IMR-90 (cell line): ENCODE results near the gene METTL24. TPM values are rescaled to one million over a fixed set of nuclear protein-coding genes. Genes with fewer than 3 reads are reported as not detected.

ENCODE experiments used
- ATAC-seq: fragments of 200-7000 bp; cut with Tn5 transposase; 2 replicates; pipeline ENCODE4 v1.9.1; 2020; ENCODE audit warnings: low read depth, mild to moderate bottlenecking, moderate library complexity
- BruUV-seq: library from RNA; stranded (reverse); fragments of 400-500 nt; replicated peaks from 2 replicates; lab custom pipeline; 2021; lab: Mats Ljungman, UMichigan
- CTCF ChIA-PET: fragments of 300-600 bp; formaldehyde crosslinking; extraction: SDS; loops from one replicate; lab custom pipeline; 2021; ENCODE audit warnings: antibody characterized with exemption; lab: Yijun Ruan, JAX
- POLR2A ChIA-PET: fragments of 300-600 bp; sonication (Branson Sonifier 250); formaldehyde crosslinking; loops from one replicate; lab custom pipeline; 2022; ENCODE audit warnings: antibody characterized with exemption; ENCODE audit not compliant: unreplicated experiment; lab: Charles Lee
- DNase-seq: peaks from one replicate; pipeline ENCODE4 v3.0.0; 2013
- H2AFZ ChIP-seq: replicated peaks from 2 replicates; pipeline ENCODE3; 2013; ENCODE audit warnings: low read length, mild to moderate bottlenecking; ENCODE audit not compliant: poor library complexity
- H2AK5ac ChIP-seq: 2 replicates; pipeline ENCODE4 v1.6.1; 2013; ENCODE audit warnings: low read depth, low read length, inconsistent platforms
- H2AK9ac ChIP-seq: replicated peaks from 2 replicates; pipeline ENCODE3; 2013; ENCODE audit warnings: mild to moderate bottlenecking, low read depth, low read length, moderate library complexity; ENCODE audit not compliant: poor library complexity
- H2BK120ac ChIP-seq: 2 replicates; pipeline ENCODE4 v1.6.1; 2013; ENCODE audit warnings: low read depth, low read length, inconsistent platforms
- H2BK15ac ChIP-seq: 3 replicates; pipeline ENCODE4 v1.6.1; 2013; ENCODE audit warnings: low read depth, low read length, inconsistent platforms
- H2BK20ac ChIP-seq: 2 replicates; pipeline ENCODE4 v1.6.1; 2013; ENCODE audit warnings: low read depth, mild to moderate bottlenecking, inconsistent platforms, low read length, moderate library complexity
- H2BK5ac ChIP-seq: 2 replicates; pipeline ENCODE4 v1.6.1; 2013; ENCODE audit warnings: mild to moderate bottlenecking, low read depth, low read length, inconsistent platforms; ENCODE audit not compliant: poor library complexity, severe bottlenecking
- H3K14ac ChIP-seq: replicated peaks from 2 replicates; pipeline ENCODE4 v1.6.1; 2013; ENCODE audit warnings: low read depth, low read length, inconsistent platforms
- H3K18ac ChIP-seq: 2 replicates; pipeline ENCODE4 v1.6.1; 2013; ENCODE audit warnings: low read depth, low read length, control low read depth
- H3K23ac ChIP-seq: 2 replicates; pipeline ENCODE4 v1.6.1; 2013; ENCODE audit warnings: low read depth, low read length, inconsistent platforms
- H3K27ac ChIP-seq: 2 replicates; pipeline ENCODE4 v1.5.1; 2013; ENCODE audit warnings: mild to moderate bottlenecking, control low read depth, low read length; ENCODE audit not compliant: insufficient read depth
- H3K27me3 ChIP-seq: 2 replicates; pipeline ENCODE4 v1.6.1; 2013; ENCODE audit warnings: low read length; ENCODE audit not compliant: control insufficient read depth, insufficient read depth
- H3K36me3 ChIP-seq: 2 replicates; pipeline ENCODE4 v1.6.1; 2013; ENCODE audit warnings: low read length, mixed read lengths; ENCODE audit not compliant: control insufficient read depth, insufficient read depth
- H3K4ac ChIP-seq: 2 replicates; pipeline ENCODE4 v1.6.1; 2013; ENCODE audit warnings: low read depth, low read length, inconsistent platforms
- H3K4me1 ChIP-seq: 2 replicates; pipeline ENCODE4 v1.6.1; 2013; ENCODE audit warnings: low read length, mixed read lengths; ENCODE audit not compliant: control insufficient read depth, insufficient read depth
- H3K4me2 ChIP-seq: 2 replicates; pipeline ENCODE4 v1.6.1; 2013; ENCODE audit warnings: low read depth, mild to moderate bottlenecking, control low read depth, low read length, moderate library complexity
- H3K4me3 ChIP-seq: 2 replicates; pipeline ENCODE4 v1.5.1; 2013; ENCODE audit warnings: low read depth, mild to moderate bottlenecking, control low read depth, low read length, moderate library complexity; ENCODE audit not compliant: insufficient read depth
- H3K56ac ChIP-seq: 2 replicates; pipeline ENCODE4 v1.6.1; 2013; ENCODE audit warnings: low read length, inconsistent platforms; ENCODE audit not compliant: insufficient read depth; ENCODE audit errors: extremely low read depth
- H3K79me1 ChIP-seq, 2 experiments: 2 replicates each; pipeline ENCODE4 v1.6.1; 2013; ENCODE audit warnings: low read length in 2 of 2, inconsistent platforms in 1 of 2, low read depth in 1 of 2
- H3K9ac ChIP-seq: 2 replicates; pipeline ENCODE4 v1.6.1; 2013; ENCODE audit warnings: low read depth, low read length, control low read depth
- H3K9me1 ChIP-seq: 2 replicates; pipeline ENCODE4 v1.6.1; 2013; ENCODE audit warnings: low read length, inconsistent platforms; ENCODE audit not compliant: insufficient read depth
- H3K9me3 ChIP-seq: 2 replicates; pipeline ENCODE4 v1.6.1; 2013; ENCODE audit warnings: low read length; ENCODE audit not compliant: control insufficient read depth, insufficient read depth
- H4K20me1 ChIP-seq: 2 replicates; pipeline ENCODE4 v1.6.1; 2013; ENCODE audit warnings: low read length, inconsistent platforms; ENCODE audit not compliant: insufficient read depth
- H4K5ac ChIP-seq: 2 replicates; pipeline ENCODE4 v1.6.1; 2013; ENCODE audit warnings: mild to moderate bottlenecking, low read depth, low read length, control low read depth
- H4K8ac ChIP-seq, 2 experiments: 2 replicates each; pipeline ENCODE4 v1.6.1; 2013; ENCODE audit warnings: low read depth in 2 of 2, low read length in 2 of 2, control low read depth in 1 of 2, inconsistent platforms in 1 of 2
- H4K91ac ChIP-seq: 2 replicates; pipeline ENCODE4 v1.6.1; 2013; ENCODE audit warnings: low read depth, low read length, inconsistent platforms; ENCODE audit not compliant: insufficient read depth
- BHLHE40 ChIP-seq: fragments of 150-350 bp; IDR thresholded peaks from 2 replicates; pipeline ENCODE4 v1.6.1; 2016; ENCODE audit warnings: mild to moderate bottlenecking, low read depth, low read length
- CEBPB ChIP-seq: IDR thresholded peaks from 2 replicates; pipeline ENCODE4 v1.6.1; 2012; ENCODE audit warnings: low read depth, low read length, improper control_type of control experiment
- FOS ChIP-seq: fragments of 150-350 bp; IDR thresholded peaks from 2 replicates; pipeline ENCODE4 v1.6.1; 2016; ENCODE audit warnings: low read depth, low read length
- MAFK ChIP-seq: IDR thresholded peaks from 2 replicates; pipeline ENCODE4 v1.6.1; 2012; ENCODE audit warnings: low read depth, low read length, improper control_type of control experiment
- MXI1 ChIP-seq: IDR thresholded peaks from 2 replicates; pipeline ENCODE4 v1.6.1; 2012; ENCODE audit warnings: low read depth, mild to moderate bottlenecking, low read length, moderate library complexity, borderline replicate concordance
- POLR2A ChIP-seq: IDR thresholded peaks from 2 replicates; pipeline ENCODE4 v1.6.1; 2012; ENCODE audit warnings: mild to moderate bottlenecking, low read depth, low read length
- RAD21 ChIP-seq: IDR thresholded peaks from 2 replicates; pipeline ENCODE4 v1.6.1; 2012; ENCODE audit warnings: low read length, improper control_type of control experiment
- RCOR1 ChIP-seq: IDR thresholded peaks from 2 replicates; pipeline ENCODE4 v1.6.1; 2012; ENCODE audit warnings: mild to moderate bottlenecking, low read length, improper control_type of control experiment; ENCODE audit not compliant: insufficient replicate concordance
- RFX5 ChIP-seq: IDR thresholded peaks from 2 replicates; pipeline ENCODE4 v1.8.0; 2012; ENCODE audit warnings: low read depth, mild to moderate bottlenecking, low read length, moderate library complexity
- SMC3 ChIP-seq: fragments of 150-350 bp; IDR thresholded peaks from 2 replicates; pipeline ENCODE4 v1.6.1; 2016; ENCODE audit warnings: low read depth, mild to moderate bottlenecking, antibody characterized with exemption, low read length, moderate library complexity
- WGBS, 2 experiments: methylation state at CpG; one replicate each; pipeline versions ENCODE4 v1.1.5 to v1.1.7; 2013; ENCODE audit warnings: missing lambda C conversion rate in 2 of 2; ENCODE audit not compliant: insufficient read length in 1 of 2; ENCODE audit errors: extremely low coverage in 2 of 2; 5-methylcytosine and 5-hydroxymethylcytosine counted together
- dilution Hi-C: fragments of 300-500 bp; cut with HindIII; formaldehyde crosslinking; loops from one replicate; pipeline ENCODE4 v1.14.3; 2018; ENCODE audit warnings: low sequenced_read_pairs; ENCODE audit not compliant: unreplicated experiment
- in situ Hi-C: fragments of 300-500 bp; cut with MboI; formaldehyde crosslinking; loops from 3 replicates; pipeline ENCODE4 v1.14.3; 2019; ENCODE audit warnings: low sequenced_read_pairs, inconsistent platforms, mixed read lengths
- intact Hi-C: fragments of 100-400 bp; cut with micrococcal nuclease; formaldehyde crosslinking; loops from 2 replicates; pipeline ENCODE4 v1.10.0; 2022
- polyA plus RNA-seq, 3 experiments: library from polyadenylated mRNA; depleted of rRNA; stranded (reverse); fragments of >200 nt; gene quantifications; 2 replicates each; pipeline ENCODE4 v1.2.3, GENCODE V29; 2012; ENCODE audit warnings: low replicate concordance in 1 of 3
- total RNA-seq: library from RNA; depleted of rRNA; stranded (reverse); fragments of >200 nt; gene quantifications from 2 replicates; pipeline ENCODE4 v1.2.3, GENCODE V29; 2012
- TF ChIP-seq, protein P1 (sequence below): conservative IDR thresholded peaks from 2 replicates; pipeline ENCODE4 v1.5.1; 2012; ENCODE audit warnings: mild to moderate bottlenecking, low read depth, low read length, improper control_type of control experiment
- TF ChIP-seq, protein P2 (sequence below): fragments of 150-350 bp; IDR thresholded peaks from 2 replicates; pipeline ENCODE4 v1.6.1; 2016; ENCODE audit warnings: low read depth, mild to moderate bottlenecking, low read length, moderate library complexity, borderline replicate concordance
- TF ChIP-seq, protein P3 (sequence below): fragments of 150-350 bp; IDR thresholded peaks from 2 replicates; pipeline ENCODE4 v1.6.1; 2017; ENCODE audit warnings: mild to moderate bottlenecking, antibody characterized with exemption, low read length, low read depth

METTL24 gene
- total and polyA plus RNA-seq, 2 of the 4 experiments (the other 2 are of a cell fraction), result not detected

DNA sequence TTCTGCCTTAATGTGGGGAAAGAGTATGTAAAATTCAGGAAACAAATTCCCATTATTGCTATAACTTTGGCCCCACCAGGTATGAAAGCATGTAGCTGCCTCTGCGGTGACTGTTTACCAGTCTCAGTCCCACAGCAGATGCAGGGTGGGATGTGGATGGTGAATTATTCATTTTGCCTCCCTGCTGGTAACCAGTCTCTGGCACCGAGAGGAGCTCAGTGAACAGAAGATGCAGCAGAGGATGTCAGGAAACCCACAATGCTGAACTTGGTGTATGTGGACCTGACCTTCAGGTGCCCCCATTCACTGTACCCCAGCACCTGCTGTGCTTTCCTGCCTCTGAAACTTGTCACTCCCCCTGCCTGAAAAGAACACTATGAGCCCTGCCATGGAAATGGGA, 8.8 kb upstream of the METTL24 start:
- Histone ChIP-seq H3K18ac (no peak overlapping the region), H4K5ac (no peak overlapping the region), H3K9ac (no peak overlapping the region), H3K36me3 (no peaks in the 10 kb centered on the region), H2BK15ac (no peak overlapping the region), H3K9me3 (no peaks in the 10 kb centered on the region), H2AK9ac (no peak overlapping the region), H3K23ac (no peak overlapping the region), H3K27ac (no peak overlapping the region), H4K91ac (no peak overlapping the region), H2BK20ac (no peak overlapping the region), H2BK5ac (no peak overlapping the region), H3K4me1 (no peaks in the 10 kb centered on the region), H3K9me1 (no peaks in the 10 kb centered on the region), H4K20me1 (no peaks in the 10 kb centered on the region), H4K8ac (no peak overlapping the region), H3K4me3 (no peak overlapping the region), H2AFZ (no peak overlapping the region), H3K27me3 (peaks cover 41% of the 10 kb centered on the region), H3K14ac (no peak overlapping the region), H2BK120ac (no peak overlapping the region), H3K56ac (no peak overlapping the region), H3K4me2 (no peak overlapping the region), H3K4ac (no peak overlapping the region), H3K79me1 (no peaks in the 10 kb centered on the region), H2AK5ac (no peak overlapping the region)
- intact Hi-C loops (no loop called here), in situ Hi-C loops (no loop called here), dilution Hi-C loops (no loop called here)
- no TSS peak for BruUV-seq
- TF ChIP-seq SMC3, result no peak
- TF ChIP-seq, protein P1, sequence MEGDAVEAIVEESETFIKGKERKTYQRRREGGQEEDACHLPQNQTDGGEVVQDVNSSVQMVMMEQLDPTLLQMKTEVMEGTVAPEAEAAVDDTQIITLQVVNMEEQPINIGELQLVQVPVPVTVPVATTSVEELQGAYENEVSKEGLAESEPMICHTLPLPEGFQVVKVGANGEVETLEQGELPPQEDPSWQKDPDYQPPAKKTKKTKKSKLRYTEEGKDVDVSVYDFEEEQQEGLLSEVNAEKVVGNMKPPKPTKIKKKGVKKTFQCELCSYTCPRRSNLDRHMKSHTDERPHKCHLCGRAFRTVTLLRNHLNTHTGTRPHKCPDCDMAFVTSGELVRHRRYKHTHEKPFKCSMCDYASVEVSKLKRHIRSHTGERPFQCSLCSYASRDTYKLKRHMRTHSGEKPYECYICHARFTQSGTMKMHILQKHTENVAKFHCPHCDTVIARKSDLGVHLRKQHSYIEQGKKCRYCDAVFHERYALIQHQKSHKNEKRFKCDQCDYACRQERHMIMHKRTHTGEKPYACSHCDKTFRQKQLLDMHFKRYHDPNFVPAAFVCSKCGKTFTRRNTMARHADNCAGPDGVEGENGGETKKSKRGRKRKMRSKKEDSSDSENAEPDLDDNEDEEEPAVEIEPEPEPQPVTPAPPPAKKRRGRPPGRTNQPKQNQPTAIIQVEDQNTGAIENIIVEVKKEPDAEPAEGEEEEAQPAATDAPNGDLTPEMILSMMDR, result no peak
- TF ChIP-seq MXI1, result no peak
- no peak for TF ChIP-seq CEBPB
- TF ChIP-seq MAFK, result no peak
- no peak for TF ChIP-seq BHLHE40
- TF ChIP-seq RAD21, result no peak
- TF ChIP-seq RCOR1, result no peak
- TF ChIP-seq, protein P2, sequence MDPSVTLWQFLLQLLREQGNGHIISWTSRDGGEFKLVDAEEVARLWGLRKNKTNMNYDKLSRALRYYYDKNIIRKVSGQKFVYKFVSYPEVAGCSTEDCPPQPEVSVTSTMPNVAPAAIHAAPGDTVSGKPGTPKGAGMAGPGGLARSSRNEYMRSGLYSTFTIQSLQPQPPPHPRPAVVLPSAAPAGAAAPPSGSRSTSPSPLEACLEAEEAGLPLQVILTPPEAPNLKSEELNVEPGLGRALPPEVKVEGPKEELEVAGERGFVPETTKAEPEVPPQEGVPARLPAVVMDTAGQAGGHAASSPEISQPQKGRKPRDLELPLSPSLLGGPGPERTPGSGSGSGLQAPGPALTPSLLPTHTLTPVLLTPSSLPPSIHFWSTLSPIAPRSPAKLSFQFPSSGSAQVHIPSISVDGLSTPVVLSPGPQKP, result no peak
- no peak for TF ChIP-seq POLR2A
- TF ChIP-seq RFX5, result no peak
- TF ChIP-seq FOS, result no peak
- TF ChIP-seq, protein P3, sequence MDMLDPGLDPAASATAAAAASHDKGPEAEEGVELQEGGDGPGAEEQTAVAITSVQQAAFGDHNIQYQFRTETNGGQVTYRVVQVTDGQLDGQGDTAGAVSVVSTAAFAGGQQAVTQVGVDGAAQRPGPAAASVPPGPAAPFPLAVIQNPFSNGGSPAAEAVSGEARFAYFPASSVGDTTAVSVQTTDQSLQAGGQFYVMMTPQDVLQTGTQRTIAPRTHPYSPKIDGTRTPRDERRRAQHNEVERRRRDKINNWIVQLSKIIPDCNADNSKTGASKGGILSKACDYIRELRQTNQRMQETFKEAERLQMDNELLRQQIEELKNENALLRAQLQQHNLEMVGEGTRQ, result no peak
- WGBS, 2 experiments, result 67% methylated on average over 1 of the region's 2 CpGs; no CpG with 5 or more reads in 1 of the 2 experiments
- POLR2A ChIA-PET, result no interaction called here
- CTCF ChIA-PET, result no interaction called here
- no peak for DNase-seq
- ATAC-seq, result no peak
